HUES48 (cell line): ENCODE results near the gene GRAMD2A.

ENCODE experiments used
- H3K27ac ChIP-seq: one replicate; pipeline ENCODE4 v1.7.0; 2013; ENCODE audit warnings: low read depth, low read length, inconsistent platforms
- H3K27me3 ChIP-seq: 2 replicates; pipeline ENCODE4 v1.6.1; 2013; ENCODE audit warnings: mild to moderate bottlenecking, low read length; ENCODE audit not compliant: control insufficient read depth, insufficient read depth
- H3K36me3 ChIP-seq: 2 replicates; pipeline ENCODE4 v1.6.1; 2013; ENCODE audit warnings: low read length; ENCODE audit not compliant: control insufficient read depth, insufficient read depth
- H3K4me1 ChIP-seq: 2 replicates; pipeline ENCODE4 v1.6.1; 2013; ENCODE audit warnings: mild to moderate bottlenecking, low read length; ENCODE audit not compliant: control insufficient read depth, insufficient read depth
- H3K4me3 ChIP-seq: 2 replicates; pipeline ENCODE4 v1.5.1; 2013; ENCODE audit warnings: mild to moderate bottlenecking, low read depth, low read length
- H3K9ac ChIP-seq: 2 replicates; pipeline ENCODE4 v1.6.1; 2013; ENCODE audit warnings: mild to moderate bottlenecking, low read depth, low read length, moderate library complexity
- H3K9me3 ChIP-seq: 2 replicates; pipeline ENCODE4 v1.6.1; 2013; ENCODE audit warnings: low read length; ENCODE audit not compliant: control insufficient read depth, insufficient read depth

The GRAMD2A gene

GRCh38 chr15:72199721-72200212 is 2.2 kb upstream of the GRAMD2A start:
- Histone ChIP-seq H3K27ac (no peak overlapping the region), H3K27me3 (peaks cover 18% of the 10 kb centered on the region), H3K36me3 (peaks cover 66% of the 10 kb centered on the region), H3K9ac (no peak overlapping the region), H3K9me3 (no peaks in the 10 kb centered on the region), H3K4me1 (no peaks in the 10 kb centered on the region), H3K4me3 (no peak overlapping the region)

DNA sequence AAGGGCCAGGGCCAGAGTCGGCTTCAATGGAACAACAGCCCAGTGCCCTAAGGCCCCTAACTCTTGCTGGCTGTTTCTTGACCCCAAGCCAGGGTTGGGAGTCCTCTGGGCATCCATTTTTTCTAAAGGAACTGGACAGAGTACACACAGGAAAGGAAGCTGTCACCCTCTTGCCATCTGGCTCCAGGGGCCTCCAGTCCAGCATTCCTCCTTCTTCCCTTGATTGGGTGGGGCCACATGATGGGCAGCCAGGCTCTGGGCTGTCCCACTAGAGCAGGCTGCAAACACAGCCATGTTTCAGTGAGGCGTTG is 1.6 kb upstream of the GRAMD2A start:
- peaks cover 60% of the 10 kb centered on the region for H3K36me3 ChIP-seq
- H3K9me3 ChIP-seq: no peaks in the 10 kb centered on the region
- no peak overlapping the region for H3K4me3 ChIP-seq
- H3K9ac ChIP-seq: no peak overlapping the region
- H3K4me1 ChIP-seq: no peaks in the 10 kb centered on the region
- no peak overlapping the region for H3K27ac ChIP-seq
- H3K27me3 ChIP-seq: peaks cover 18% of the 10 kb centered on the region

GRCh38 chr15:72198356-72199204 is 993 bp upstream of the GRAMD2A start:
- Histone ChIP-seq H3K4me3 (peak overlapping the region; percentile 49; the same call in 1 of the 2 replicates), H3K9ac (no peak overlapping the region), H3K27ac (no peak overlapping the region), H3K9me3 (no peaks in the 10 kb centered on the region), H3K36me3 (peaks cover 54% of the 10 kb centered on the region), H3K27me3 (peaks cover 18% of the 10 kb centered on the region), H3K4me1 (no peaks in the 10 kb centered on the region)

DNA sequence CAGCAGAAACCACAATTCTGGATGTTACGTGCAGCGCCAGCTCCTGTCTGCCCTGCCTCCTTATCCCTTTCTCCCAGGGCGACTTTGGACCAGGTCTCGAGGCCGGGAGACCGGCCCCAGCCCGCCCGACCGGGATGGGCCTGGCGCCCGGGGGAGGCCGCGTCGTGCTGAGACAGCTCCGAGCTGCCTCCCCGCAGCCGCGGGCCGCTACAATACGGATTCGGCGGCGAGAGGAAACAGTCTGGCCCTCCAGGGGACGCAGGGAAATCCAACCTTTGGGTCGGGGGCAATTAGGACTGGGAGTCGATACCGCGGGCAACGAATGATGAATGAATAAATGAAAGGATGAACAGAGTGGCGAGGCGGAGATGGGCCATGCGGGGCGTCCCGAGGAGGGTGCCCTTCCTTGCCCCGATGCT is 537 bp downstream of the GRAMD2A start:
- Histone ChIP-seq H3K9ac (peak overlapping the region; percentile 40; the same call in 1 of the 2 replicates), H3K4me3 (peak overlapping the region; percentile 73), H3K4me1 (no peaks in the 10 kb centered on the region), H3K27ac (no peak overlapping the region), H3K36me3 (peaks cover 39% of the 10 kb centered on the region), H3K9me3 (no peaks in the 10 kb centered on the region), H3K27me3 (peaks cover 18% of the 10 kb centered on the region)

- Histone ChIP-seq H3K9ac (no peak overlapping the region), H3K4me3 (peak overlapping the region; percentile 73), H3K36me3 (peaks cover 33% of the 10 kb centered on the region), H3K4me1 (no peaks in the 10 kb centered on the region), H3K27ac (no peak overlapping the region), H3K9me3 (no peaks in the 10 kb centered on the region), H3K27me3 (peaks cover 18% of the 10 kb centered on the region)
Observed at GRCh38 chr15:72196409-72197040, 1.1 kb downstream of the GRAMD2A start.

DNA sequence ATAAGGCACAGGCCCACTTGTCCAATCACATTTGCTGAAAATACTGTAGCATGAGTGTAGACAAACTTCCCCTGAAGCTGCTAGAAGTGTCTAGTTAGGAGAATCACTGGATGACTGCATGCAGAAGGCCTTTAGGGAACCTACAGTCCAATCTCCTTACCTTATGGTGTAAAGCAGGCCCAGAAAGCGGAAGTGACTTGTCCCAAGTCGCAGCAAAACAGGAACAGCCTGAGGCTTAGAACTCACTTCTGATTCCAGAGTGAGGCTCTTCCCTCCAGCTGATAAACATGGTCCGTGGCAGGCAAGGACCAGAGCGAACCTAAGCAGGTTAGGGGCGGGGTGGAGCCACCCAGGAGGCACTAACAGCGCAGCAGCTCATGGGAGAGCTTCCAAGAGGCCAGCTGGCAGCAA is 2.5 kb downstream of the GRAMD2A start:
- no peak overlapping the region for H3K27ac ChIP-seq
- H3K9me3 ChIP-seq: no peaks in the 10 kb centered on the region
- H3K9ac ChIP-seq: no peak overlapping the region
- H3K36me3 ChIP-seq: peaks cover 19% of the 10 kb centered on the region
- no peaks in the 10 kb centered on the region for H3K4me1 ChIP-seq
- peaks cover 18% of the 10 kb centered on the region for H3K27me3 ChIP-seq
- H3K4me3 ChIP-seq: no peak overlapping the region

- no peak overlapping the region for H3K9ac ChIP-seq
- H3K36me3 ChIP-seq: peaks cover 7% of the 10 kb centered on the region
- no peaks in the 10 kb centered on the region for H3K4me1 ChIP-seq
- H3K9me3 ChIP-seq: no peaks in the 10 kb centered on the region
- H3K27me3 ChIP-seq: peaks cover 18% of the 10 kb centered on the region
- H3K4me3 ChIP-seq: no peak overlapping the region
- H3K27ac ChIP-seq: no peak overlapping the region
Observed at GRCh38 chr15:72193836-72194396, 3.7 kb downstream of the GRAMD2A start.

- Histone ChIP-seq H3K4me1 (no peaks in the 10 kb centered on the region), H3K9ac (no peak overlapping the region), H3K4me3 (no peak overlapping the region), H3K9me3 (no peaks in the 10 kb centered on the region), H3K27ac (no peak overlapping the region), H3K27me3 (peaks cover 18% of the 10 kb centered on the region), H3K36me3 (no peaks in the 10 kb centered on the region)
Observed at GRCh38 chr15:72192416-72192815, 5.2 kb downstream of the GRAMD2A start.

- H3K9me3 ChIP-seq: no peaks in the 10 kb centered on the region
Observed at GRCh38 chr15:72189250-72189902, 8.2 kb downstream of the GRAMD2A start.

GRCh38 chr15:72184165-72184811 is 13.3 kb downstream of the GRAMD2A start:
- Histone ChIP-seq H3K9me3 (no peaks in the 10 kb centered on the region), H3K36me3 (no peaks in the 10 kb centered on the region), H3K27me3 (peaks cover 19% of the 10 kb centered on the region), H3K9ac (peak overlapping the region; percentile 14; the same call in 1 of the 2 replicates), H3K4me3 (peak overlapping the region; percentile 69), H3K4me1 (peaks cover 4% of the 10 kb centered on the region), H3K27ac (no peak overlapping the region)

More at GRCh38 chr15:72189250-72189902, 8.2 kb downstream of the GRAMD2A start:
- H3K27ac ChIP-seq: no peak overlapping the region
- H3K4me3 ChIP-seq: no peak overlapping the region
- no peaks in the 10 kb centered on the region for H3K36me3 ChIP-seq
- H3K9ac ChIP-seq: no peak overlapping the region
- H3K27me3 ChIP-seq: peaks cover 6% of the 10 kb centered on the region
- peaks cover 4% of the 10 kb centered on the region for H3K4me1 ChIP-seq
